Measurements from ENCODE around the gene FCHO2.

- TF ChIP-seq CTCF (IDR thresholded peaks at IDR 0.05) (no peak), CBFB (CRISPR knock-in tag; IDR thresholded peaks at IDR 0.05; ENCODE audit: low read depth) (no peak), JUN (CRISPR knock-in tag; IDR thresholded peaks at IDR 0.05) (no peak), ZSCAN18 (CRISPR knock-in tag; IDR thresholded peaks at IDR 0.05) (no peak), FOXK1 (CRISPR knock-in tag; IDR thresholded peaks at IDR 0.05) (no peak), ATF2 (CRISPR knock-in tag; IDR thresholded peaks at IDR 0.05; ENCODE audit: borderline replicate concordance, low read depth) (no peak), STAT6 (CRISPR knock-in tag; conservative IDR thresholded peaks at IDR 0.05; ENCODE audit: low read depth) (no peak), USF2 (CRISPR knock-in tag; IDR thresholded peaks at IDR 0.05) (no peak), NR3C1 (CRISPR knock-in tag; conservative IDR thresholded peaks at IDR 0.05; ENCODE audit: low read depth) (no peak)
These were observed 89.8 kb downstream of the FCHO2 start for GRCh38 chr5:73045623-73046022.
